ENCODE measurements around the gene KHDC1.

DNA sequence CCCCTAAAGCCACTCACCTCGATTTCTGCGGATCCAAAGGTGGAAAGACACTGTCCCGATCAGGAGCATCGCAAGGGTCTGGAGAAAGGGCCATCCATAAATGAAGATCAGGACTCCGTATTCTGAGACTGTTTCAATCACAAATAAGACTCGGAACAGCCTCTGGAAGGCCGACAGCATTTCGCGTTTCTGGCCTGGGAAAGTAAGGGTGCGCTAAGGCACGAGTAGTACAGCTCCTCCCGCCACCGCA, 46.5 kb upstream of the KHDC1 start:
- TF ChIP-seq, protein P1, sequence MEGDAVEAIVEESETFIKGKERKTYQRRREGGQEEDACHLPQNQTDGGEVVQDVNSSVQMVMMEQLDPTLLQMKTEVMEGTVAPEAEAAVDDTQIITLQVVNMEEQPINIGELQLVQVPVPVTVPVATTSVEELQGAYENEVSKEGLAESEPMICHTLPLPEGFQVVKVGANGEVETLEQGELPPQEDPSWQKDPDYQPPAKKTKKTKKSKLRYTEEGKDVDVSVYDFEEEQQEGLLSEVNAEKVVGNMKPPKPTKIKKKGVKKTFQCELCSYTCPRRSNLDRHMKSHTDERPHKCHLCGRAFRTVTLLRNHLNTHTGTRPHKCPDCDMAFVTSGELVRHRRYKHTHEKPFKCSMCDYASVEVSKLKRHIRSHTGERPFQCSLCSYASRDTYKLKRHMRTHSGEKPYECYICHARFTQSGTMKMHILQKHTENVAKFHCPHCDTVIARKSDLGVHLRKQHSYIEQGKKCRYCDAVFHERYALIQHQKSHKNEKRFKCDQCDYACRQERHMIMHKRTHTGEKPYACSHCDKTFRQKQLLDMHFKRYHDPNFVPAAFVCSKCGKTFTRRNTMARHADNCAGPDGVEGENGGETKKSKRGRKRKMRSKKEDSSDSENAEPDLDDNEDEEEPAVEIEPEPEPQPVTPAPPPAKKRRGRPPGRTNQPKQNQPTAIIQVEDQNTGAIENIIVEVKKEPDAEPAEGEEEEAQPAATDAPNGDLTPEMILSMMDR (conservative IDR thresholded peaks at IDR 0.05 in 1 of 2, IDR thresholded peaks at IDR 0.05 in 1 of 2; ENCODE audit: extremely low read depth in 1 of 2, insufficient read depth in 1 of 2, low read depth in 1 of 2, low read length in 2 of 2) = no peak
- TF ChIP-seq EZH2 (IDR thresholded peaks at IDR 0.05; ENCODE audit: borderline replicate concordance, low read length) = no peak

All from mammary epithelial cell (primary cell).